ENCODE measurements around the gene KLHL17.
A peak's percentile ranks its signal among the peaks of the same experiment; 100 is the strongest.

The KLHL17 gene

GRCh38 chr1:952603-953002, 7.8 kb upstream of the KLHL17 start:
- DNase-seq = no peak

DNA sequence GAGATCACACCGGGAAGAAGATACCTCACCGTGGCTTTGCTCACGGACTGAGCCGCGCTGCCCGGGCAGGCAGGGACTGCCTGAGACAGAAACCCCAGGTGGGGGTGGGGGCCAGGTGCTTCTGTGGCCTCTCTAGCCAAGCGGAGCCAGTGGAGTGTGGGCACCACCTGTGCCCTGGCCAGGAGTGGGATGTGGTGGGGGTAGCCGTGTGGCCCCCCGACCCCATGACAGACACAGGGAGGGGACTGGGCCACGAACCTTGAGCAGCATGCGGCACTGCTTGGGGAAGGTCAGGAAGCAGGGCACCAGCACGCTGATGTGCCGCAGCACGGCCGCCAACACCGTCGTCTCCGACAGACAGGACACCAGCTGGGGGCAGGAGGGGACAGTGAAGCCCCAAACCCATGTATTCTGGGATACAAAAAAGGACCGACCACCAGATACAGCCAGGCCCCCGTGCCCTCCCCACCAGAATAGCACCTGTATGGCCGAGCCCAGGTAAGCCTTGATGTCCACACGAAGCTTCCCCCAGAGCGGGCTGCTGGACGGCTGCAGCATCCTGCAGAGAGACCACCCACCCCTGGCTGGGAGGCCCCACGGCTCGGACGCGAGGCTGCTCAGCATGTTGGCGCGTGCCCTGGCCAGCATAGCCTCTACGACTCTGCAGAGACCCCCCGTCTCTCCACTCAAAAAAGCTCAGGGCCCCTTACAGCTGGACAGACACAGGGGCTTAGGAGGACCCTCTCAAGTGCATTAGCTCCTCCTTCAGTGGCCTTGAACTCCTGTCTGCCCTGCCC, 6.7 kb upstream of the KLHL17 start:
- no peak for DNase-seq

DNA sequence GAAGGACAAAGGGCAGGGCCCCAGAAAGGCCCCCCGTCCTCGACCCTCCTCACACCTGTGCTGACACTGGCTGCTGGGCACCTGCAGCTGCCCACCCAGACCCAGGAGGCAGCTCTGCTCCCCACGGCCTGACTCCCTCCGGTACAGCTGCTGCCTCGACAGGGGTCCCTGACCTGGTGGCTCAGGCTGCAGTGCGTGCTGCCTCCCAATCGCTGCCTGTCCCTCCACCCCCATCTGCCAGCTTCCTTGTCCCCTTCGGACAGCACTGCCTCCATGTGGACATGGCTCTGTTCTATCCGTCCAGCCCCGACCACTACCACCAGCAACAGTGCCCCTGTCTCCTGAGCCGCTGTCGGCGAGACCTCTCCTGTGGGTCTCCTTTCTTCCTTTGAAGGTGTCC, 5.5 kb upstream of the KLHL17 start:
- no peak for DNase-seq

GRCh38 chr1:955474-955873, 4.9 kb upstream of the KLHL17 start:
- no peak for DNase-seq

- no peak for DNase-seq
Measured at GRCh38 chr1:956636-957035, 3.7 kb upstream of the KLHL17 start.

DNA sequence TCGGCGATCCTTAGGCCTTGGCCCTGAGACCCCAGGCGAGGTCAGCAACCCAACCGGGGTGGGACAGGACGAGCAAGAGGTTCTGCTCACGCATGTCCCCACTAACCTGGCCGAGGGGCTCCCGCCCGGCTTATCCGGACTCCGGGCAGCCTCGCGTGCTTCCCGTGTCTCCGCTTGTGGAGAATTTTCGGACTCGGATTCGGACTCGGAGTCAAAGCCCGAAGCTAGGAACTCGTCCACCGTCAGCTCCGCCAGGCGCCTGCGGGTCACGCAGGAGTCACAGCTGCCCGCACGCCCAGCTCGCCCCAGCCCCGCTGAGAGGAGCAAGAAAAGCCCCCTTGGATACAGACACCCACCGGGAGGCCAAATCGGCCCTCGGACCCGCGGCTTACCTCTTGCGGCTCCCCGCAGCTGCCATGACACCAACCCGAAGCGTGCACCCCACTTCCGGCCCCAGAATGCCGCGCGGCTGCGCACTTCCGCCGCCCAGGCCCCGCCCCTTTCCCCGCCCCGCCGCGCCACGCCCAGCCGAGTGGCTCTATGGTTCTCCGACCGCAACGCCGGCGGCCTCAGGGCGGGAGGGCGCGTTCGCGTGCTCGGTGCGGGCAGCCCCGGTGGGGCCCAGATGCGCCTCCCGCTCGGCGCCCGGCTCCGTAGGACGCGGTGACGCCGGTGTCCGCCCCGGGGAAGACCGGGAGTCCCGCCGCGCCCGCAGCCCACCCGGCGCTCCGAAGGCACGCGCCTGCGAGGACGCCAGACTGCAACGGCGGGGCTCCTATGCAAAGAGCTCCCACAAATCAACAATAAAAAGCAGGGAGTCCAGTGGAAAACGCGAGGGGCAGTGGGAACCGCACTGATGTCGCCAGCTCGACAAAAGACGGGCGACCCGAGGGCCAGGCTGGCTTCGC, 1.3 kb upstream of the KLHL17 start, which contains the start of gene NOC2L:
Gene NOC2L (minus strand): TSS at position 434 of the 908 bp plus-strand sequence. CDS start 16 bp downstream, at position 418.
- DNase-seq = peak; percentile 93

- DNase-seq = no peak
Measured at GRCh38 chr1:959731-960362, 537 bp upstream of the KLHL17 start.

DNA sequence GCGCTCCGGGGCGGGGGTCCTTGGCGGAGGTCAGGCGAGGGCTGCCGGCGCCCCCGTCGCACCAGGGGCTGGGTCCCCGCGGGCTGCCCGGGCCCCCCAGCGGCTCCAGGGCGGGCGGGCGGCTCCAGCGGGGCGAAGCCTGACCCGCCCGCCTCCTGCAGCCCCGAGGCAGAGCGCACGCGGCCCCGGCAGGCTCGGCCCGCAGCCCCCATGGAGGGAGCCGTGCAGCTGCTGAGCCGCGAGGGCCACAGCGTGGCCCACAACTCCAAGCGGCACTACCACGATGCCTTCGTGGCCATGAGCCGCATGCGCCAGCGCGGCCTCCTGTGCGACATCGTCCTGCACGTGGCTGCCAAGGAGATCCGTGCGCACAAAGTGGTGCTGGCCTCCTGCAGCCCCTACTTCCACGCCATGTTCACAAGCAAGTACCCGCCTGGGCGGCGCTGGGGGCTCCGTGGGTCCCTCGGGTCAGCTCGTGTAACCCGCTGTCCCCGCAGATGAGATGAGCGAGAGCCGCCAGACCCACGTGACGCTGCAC, 817 bp downstream of the KLHL17 start:
- no peak for DNase-seq

- DNase-seq = no peak
Measured at GRCh38 chr1:962381-963300, 2.3 kb downstream of the KLHL17 start.

- no peak for DNase-seq
Measured at GRCh38 chr1:963301-963651, 2.9 kb downstream of the KLHL17 start.

GRCh38 chr1:963746-964525, 3.6 kb downstream of the KLHL17 start:
- no peak for DNase-seq

DNA sequence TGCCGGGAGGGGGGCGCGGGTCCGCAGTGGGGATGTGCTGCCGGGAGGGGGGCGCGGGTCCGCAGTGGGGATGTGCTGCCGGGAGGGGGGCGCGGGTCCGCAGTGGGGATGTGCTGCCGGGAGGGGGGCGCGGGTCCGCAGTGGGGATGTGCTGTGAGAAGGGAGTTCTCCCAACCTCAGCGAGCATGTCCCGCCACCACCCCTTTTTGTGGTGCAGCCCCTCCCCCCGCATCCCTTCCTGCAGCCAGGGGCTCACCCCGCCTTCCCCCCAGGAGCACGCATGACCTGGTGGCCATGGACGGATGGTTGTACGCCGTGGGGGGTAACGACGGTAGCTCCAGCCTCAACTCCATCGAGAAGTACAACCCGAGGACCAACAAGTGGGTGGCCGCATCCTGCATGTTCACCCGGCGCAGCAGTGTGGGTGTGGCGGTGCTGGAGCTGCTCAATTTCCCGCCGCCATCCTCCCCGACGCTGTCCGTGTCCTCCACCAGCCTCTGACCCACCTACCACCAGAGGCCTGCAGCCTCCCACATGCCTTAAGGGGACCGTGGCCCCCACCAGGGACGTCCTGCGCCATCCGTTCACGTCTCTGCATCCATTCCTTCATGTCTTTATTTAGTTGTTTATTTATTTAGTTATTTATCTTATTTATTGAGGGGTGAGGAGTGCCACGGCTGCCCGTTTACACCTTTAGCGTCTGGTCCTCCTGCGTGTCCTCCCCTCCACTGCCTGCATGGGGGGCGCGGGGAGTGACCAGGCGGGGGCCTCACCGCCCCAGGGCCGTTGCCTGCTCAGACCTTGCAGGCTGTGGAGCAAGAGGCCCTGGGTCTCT, 4.5 kb downstream of the KLHL17 start:
- no peak for DNase-seq

DNA sequence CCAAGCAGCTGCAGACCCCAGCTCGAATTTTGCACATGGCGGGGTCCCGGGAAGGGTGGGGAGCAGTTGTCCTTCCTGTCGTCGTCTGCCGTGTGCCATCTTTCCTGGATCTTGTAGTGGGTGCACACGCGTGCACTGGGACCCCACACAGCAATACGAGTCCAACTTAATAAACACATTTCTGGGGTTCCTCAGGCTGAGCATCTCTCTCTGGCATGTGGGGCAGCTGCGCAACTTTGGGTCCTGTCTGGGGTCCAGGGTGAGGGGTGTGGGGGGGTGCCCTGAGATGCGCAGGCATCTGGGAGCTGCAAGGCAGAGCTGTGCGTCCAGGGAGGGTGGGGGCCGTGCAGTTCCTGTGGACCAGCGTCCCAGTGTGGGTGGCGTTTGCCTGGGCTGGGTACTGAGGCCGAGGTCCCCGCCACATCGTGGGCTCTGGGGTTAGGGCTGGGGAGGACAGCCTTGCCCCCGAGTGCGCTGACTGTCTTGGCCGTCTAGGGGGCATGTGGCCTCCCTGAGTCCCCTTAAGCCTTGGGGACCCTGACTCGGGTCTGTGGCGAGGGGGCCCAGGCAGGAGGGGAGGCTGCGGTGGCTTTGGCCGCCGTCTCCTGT, 5.2 kb downstream of the KLHL17 start:
- DNase-seq = no peak

DNA sequence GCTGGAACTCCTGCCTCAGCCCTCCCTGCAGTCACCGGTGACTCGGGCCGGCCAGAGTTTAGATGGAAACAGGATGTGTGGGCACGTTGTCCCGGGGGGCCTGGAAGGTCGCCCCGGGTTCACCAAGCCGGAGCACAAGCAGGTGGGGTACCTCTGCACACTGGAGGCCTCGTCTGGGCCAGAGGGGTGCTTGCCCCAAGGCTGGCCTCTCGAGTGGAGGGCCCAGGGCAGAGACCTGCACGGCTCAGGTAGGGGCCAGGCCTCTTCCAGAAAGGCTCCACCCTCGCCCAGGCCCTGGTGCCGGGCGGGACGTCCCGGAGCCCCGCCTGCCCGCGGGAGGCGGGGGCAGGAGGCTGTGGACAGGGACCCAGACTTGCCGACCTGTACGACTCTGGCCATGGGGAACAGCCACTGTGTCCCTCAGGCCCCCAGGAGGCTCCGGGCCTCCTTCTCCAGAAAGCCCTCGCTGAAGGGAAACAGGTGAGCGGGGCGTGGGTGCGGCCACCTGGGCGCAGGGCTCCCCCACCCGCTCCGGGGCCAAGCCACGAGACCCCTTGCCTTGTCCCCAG, 5.8 kb downstream of the KLHL17 start, which contains the start of gene PLEKHN1:
Gene PLEKHN1 (plus strand): TSS at position 348 of the 569 bp plus-strand sequence. CDS start 50 bp downstream, at position 398.
- no peak for DNase-seq

DNA sequence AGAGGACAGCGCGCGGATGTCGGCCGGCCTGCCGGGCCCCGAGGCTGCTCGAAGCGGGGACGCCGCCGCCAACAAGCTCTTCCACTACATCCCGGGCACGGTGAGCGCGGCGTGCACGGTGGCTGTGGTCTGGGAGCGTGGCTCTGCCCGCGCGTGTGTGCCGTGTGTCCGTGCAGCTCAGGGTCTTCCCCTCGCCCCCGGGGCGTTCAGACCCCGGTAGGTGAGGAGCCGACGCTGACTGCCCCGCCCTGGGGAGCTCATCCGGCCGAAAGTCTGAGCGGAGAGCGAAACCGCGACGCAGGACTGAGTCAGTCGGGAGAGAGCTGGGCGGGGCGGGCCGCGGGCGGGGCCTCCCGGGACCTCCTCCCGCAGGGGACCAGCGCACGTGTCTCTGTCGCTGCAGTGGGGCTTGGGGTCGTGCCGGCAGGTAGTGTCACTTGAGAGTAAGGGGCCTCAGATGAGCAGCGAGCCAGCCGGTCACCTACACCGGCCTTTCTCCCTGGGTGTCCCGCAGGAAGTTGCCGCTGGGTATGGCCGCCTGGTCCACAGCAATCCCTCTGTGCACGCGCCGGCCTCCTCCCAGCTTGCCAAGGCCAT, 6.4 kb downstream of the KLHL17 start:
- DNase-seq = peak; percentile 63

DNA sequence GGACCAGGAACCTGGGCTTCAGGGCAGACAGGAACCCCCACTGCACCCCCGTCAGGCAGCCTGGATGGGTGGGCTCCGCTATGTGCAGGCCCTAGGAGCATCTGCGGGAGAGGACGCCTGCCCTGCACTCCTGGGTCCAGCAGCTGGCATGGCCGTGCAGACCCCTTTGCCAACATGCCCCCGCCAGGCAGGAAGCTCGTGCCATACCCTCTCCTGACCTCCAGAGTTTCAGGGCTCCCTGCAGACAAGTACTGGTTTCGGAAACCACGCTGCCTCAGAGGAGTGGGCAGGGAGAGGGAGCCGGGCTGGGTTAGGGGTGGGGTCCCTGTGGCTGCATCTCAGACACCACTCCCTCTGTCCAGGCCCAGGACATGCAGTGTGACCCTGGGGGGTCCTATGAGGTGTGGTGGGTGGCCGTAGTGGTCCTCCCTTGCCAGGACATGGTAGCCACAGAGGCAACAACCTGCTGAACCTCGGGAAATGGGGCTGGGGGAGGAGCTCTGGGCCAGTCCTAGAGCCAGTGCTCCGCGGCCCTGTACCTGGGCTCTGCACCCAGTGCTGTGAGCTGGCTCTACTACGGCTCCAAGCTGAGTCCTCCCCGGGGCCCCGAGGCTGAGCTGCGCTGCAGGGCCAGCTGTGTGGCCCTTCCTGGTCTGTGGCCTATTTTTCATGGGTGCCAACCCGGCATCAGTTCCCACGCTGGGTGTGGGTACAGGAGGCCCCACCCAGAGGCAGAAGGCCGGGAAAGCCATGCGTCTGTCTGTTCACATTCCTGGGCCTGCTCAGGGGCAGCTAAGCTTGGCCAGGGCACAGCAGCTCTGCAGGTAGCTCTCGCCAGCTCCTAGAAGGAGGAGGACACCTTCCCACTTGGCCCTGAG, 7.3 kb downstream of the KLHL17 start:
- DNase-seq = no peak

- DNase-seq = no peak
Measured at GRCh38 chr1:969260-969855, 9.0 kb downstream of the KLHL17 start.
